ENCODE data around the gene LILRB1. TPM values are rescaled to one million over a fixed set of nuclear protein-coding genes. Genes with fewer than 3 reads are reported as not detected.

Gene LILRB1
- total and polyA plus RNA-seq, 9 of the 15 experiments (the other 6 are each of a cell fraction or from before 2014, with no cell fraction given): not detected

- no peak for TF ChIP-seq MGA (IDR thresholded peaks at IDR 0.05)
- 0 out of 2 replicates have a peak, but pooled peaks have one; percentile 13 for TF ChIP-seq ETV1 (tag; conservative IDR thresholded peaks at IDR 0.05; ENCODE audit: low read depth)
- TF ChIP-seq, protein P1, sequence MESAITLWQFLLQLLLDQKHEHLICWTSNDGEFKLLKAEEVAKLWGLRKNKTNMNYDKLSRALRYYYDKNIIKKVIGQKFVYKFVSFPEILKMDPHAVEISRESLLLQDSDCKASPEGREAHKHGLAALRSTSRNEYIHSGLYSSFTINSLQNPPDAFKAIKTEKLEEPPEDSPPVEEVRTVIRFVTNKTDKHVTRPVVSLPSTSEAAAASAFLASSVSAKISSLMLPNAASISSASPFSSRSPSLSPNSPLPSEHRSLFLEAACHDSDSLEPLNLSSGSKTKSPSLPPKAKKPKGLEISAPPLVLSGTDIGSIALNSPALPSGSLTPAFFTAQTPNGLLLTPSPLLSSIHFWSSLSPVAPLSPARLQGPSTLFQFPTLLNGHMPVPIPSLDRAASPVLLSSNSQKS (CRISPR knock-in tag; IDR thresholded peaks at IDR 0.05): no peak
- no peak for TF ChIP-seq ZBTB8A (IDR thresholded peaks at IDR 0.05; ENCODE audit: partially characterized antibody)
- no peak for TF ChIP-seq KDM2B (CRISPR knock-in tag; IDR thresholded peaks at IDR 0.05)
- no peak for TF ChIP-seq ARID3B (CRISPR knock-in tag; IDR thresholded peaks at IDR 0.05; ENCODE audit: borderline replicate concordance)
- TF ChIP-seq SMARCA5 (IDR thresholded peaks at IDR 0.05): peak; percentile 99
- TF ChIP-seq NUFIP1 (IDR thresholded peaks at IDR 0.05; ENCODE audit: partially characterized antibody): no peak
- TF ChIP-seq TRIM24 (IDR thresholded peaks at IDR 0.05): peak in 1 of 2 experiments; percentile 34; a peak in 1 of 4 replicates
- no peak for TF ChIP-seq KLF6 (CRISPR knock-in tag; IDR thresholded peaks at IDR 0.05; ENCODE audit: borderline replicate concordance)
- peak; percentile 25; the same call in 1 of the 2 replicates for TF ChIP-seq CBFB (CRISPR knock-in tag; IDR thresholded peaks at IDR 0.05)
- no peak for TF ChIP-seq YY1 (IDR thresholded peaks at IDR 0.05; ENCODE audit: borderline replicate concordance in 1 of 3, control insufficient read depth in 1 of 3, extremely low read depth in 1 of 3, insufficient read depth in 3 of 3, insufficient read length in 1 of 3, insufficient replicate concordance in 2 of 3, low read depth in 1 of 3, low read length in 2 of 3)
Observed at GRCh38 chr19:54654447-54655321, 24.4 kb downstream of the LILRB1 start (continued).
